ENCODE results near the gene KCNQ1OT1. TPM values are rescaled to one million over a fixed set of nuclear protein-coding genes. Genes with fewer than 3 reads are reported as not detected.

The KCNQ1OT1 gene
- total RNA-seq, 1 donor from 2014 or later, result 3.9 TPM

- no peak for DNase-seq (ENCODE audit: extremely low spot score, unreplicated experiment)
- Mint-ChIP-seq H3K27ac (ENCODE audit: unreplicated experiment) (no peak overlapping the region), H3K4me1 (ENCODE audit: unreplicated experiment) (peaks cover 4% of the 10 kb centered on the region), H3K4me3 (ENCODE audit: unreplicated experiment) (no peak overlapping the region), H3K9me3 (ENCODE audit: unreplicated experiment) (no peaks in the 10 kb centered on the region), H3K36me3 (ENCODE audit: unreplicated experiment) (no peaks in the 10 kb centered on the region), H3K27me3 (ENCODE audit: unreplicated experiment) (peaks cover 32% of the 10 kb centered on the region)
- no peak for TF ChIP-seq CTCF (IDR thresholded peaks at IDR 0.05)
Observed at GRCh38 chr11:2722955-2723354, 23.2 kb upstream of the KCNQ1OT1 start.

GRCh38 chr11:2721210-2721916, 21.6 kb upstream of the KCNQ1OT1 start:
- Mint-ChIP-seq H3K4me1 (ENCODE audit: unreplicated experiment) (peaks cover 6% of the 10 kb centered on the region), H3K27ac (ENCODE audit: unreplicated experiment) (no peak overlapping the region), H3K4me3 (ENCODE audit: unreplicated experiment) (no peak overlapping the region), H3K36me3 (ENCODE audit: unreplicated experiment) (no peaks in the 10 kb centered on the region), H3K27me3 (ENCODE audit: unreplicated experiment) (peaks cover 26% of the 10 kb centered on the region), H3K9me3 (ENCODE audit: unreplicated experiment) (no peaks in the 10 kb centered on the region)
- no peak for TF ChIP-seq CTCF (IDR thresholded peaks at IDR 0.05)
- no peak for DNase-seq (ENCODE audit: extremely low spot score, unreplicated experiment)

- peaks cover 2% of the 10 kb centered on the region for H3K4me1 Mint-ChIP-seq (ENCODE audit: unreplicated experiment)
- peaks cover 23% of the 10 kb centered on the region for H3K27me3 Mint-ChIP-seq (ENCODE audit: unreplicated experiment)
- no peak for TF ChIP-seq CTCF (IDR thresholded peaks at IDR 0.05)
- no peaks in the 10 kb centered on the region for H3K9me3 Mint-ChIP-seq (ENCODE audit: unreplicated experiment)
- no peak overlapping the region for H3K27ac Mint-ChIP-seq (ENCODE audit: unreplicated experiment)
- H3K4me3 Mint-ChIP-seq (ENCODE audit: unreplicated experiment), result no peak overlapping the region
- no peaks in the 10 kb centered on the region for H3K36me3 Mint-ChIP-seq (ENCODE audit: unreplicated experiment)
- DNase-seq (ENCODE audit: extremely low spot score, unreplicated experiment), result no peak
Observed at GRCh38 chr11:2719831-2720590, 20.2 kb upstream of the KCNQ1OT1 start.

GRCh38 chr11:2718817-2719438, 19.1 kb upstream of the KCNQ1OT1 start:
- no peaks in the 10 kb centered on the region for H3K36me3 Mint-ChIP-seq (ENCODE audit: unreplicated experiment)

More at GRCh38 chr11:2718817-2719438, 19.1 kb upstream of the KCNQ1OT1 start:
- DNase-seq (ENCODE audit: extremely low spot score, unreplicated experiment), result no peak
- Mint-ChIP-seq H3K9me3 (ENCODE audit: unreplicated experiment) (no peaks in the 10 kb centered on the region), H3K4me1 (ENCODE audit: unreplicated experiment) (peaks cover 2% of the 10 kb centered on the region), H3K27me3 (ENCODE audit: unreplicated experiment) (peaks cover 22% of the 10 kb centered on the region), H3K27ac (ENCODE audit: unreplicated experiment) (no peak overlapping the region), H3K4me3 (ENCODE audit: unreplicated experiment) (no peak overlapping the region)
- no peak for TF ChIP-seq CTCF (IDR thresholded peaks at IDR 0.05)

Data from osteocyte (in vitro differentiated cells).